NK-92 treated with Interleukin-12 subunit alpha and Interleukin-12 subunit beta, amount 100 ng/mL, for 24 hours (cell line): ENCODE results near the gene MYL10.
A peak's percentile ranks its signal among the peaks of the same experiment; 100 is the strongest.
"Not testable (repeated sequence)": the region's sequence is repeated elsewhere in the genome, so short reads cannot be mapped to it uniquely, and the experiment has no call there.

Source experiments
- DNase-seq: peaks from one replicate; lab custom pipeline; 2025; lab: John Stamatoyannopoulos, UW

Gene MYL10

DNA sequence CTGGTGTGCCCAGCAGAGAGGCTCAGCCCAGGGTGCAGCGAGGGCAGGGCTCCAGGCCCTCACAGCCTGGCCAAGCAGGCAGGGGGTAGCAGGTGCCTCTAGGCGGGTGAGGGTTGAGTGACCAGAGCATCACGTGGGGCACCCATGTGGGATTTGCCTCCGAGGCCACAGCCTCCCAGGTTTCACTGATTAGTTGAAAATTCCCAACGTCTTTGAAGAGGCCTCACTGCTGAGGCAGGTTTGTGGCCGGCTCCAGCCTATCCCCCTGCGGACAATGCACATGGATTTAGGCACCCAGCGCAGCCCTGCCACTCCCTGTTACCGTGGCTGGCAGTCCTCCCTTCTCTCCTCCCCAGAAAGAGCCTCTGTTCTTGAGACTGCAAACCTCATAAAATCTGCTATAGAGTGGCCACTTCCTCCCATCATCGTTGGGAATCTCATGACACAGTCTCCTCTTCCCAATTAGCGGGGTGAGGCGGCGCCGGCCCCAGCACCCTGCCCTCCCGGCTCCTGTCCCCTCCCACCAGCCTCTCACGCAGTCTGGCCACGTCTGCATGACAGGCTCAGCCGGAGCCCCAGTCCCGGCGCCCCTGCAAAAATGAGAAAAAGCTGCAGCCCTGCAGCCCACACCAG, 10.8 kb downstream of the MYL10 start:
- DNase-seq, result no peak

DNA sequence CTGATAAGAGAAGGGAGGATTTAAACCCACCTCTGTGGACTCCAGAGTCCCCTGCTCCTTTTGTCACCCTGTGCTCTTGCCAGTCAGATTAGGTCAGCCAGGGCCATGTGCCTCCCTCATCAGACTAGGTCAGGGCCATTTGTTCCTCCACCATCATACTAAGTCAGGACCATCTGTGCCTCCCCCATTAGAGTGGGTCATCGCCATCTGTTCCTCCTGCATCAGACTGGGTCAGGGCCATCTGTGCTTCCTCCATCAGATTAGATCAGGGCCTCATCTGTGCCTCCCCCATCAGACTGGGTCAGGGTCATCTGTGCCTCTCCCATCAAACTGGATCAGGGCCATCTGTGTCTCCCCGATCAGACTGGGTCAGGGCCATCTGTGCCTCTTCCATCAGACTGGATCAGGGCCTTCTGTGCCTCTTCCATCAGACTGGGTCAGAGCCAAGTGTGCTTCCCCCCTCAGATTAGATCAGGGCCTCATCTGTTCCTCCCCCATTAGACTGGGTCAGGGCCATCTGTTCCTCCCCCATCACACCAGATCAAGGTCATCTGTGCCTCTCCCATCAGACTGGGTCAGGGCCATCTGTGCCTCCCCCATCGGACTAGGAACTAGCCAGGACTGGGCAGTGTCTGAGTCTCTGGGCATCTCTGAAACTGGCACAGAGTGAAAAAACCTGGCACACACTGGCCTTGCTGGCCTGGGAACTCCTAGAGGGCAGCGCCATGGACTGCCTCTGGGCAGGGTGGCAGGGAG, 11.5 kb downstream of the MYL10 start:
- DNase-seq, result no peak

DNA sequence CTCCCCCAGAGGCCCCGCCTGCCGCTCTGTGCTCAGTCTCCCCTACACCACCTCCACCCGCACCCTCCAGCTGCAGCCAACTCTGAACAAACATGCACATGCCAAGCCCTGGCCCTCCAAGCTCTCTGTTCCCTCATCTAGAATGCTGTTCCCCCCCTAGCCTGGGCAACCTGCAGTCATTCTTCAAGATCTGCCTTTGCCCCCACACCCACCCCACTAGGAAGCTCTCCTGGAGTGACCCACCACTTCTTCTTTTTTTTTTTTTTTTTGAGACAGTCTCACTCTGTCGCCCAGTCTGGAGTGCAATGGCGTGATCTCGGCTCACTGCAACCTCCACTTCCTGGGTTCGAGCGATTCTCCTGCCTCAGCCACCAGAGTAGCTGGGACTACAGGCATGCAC, 13.7 kb downstream of the MYL10 start:
- DNase-seq, result no peak

DNA sequence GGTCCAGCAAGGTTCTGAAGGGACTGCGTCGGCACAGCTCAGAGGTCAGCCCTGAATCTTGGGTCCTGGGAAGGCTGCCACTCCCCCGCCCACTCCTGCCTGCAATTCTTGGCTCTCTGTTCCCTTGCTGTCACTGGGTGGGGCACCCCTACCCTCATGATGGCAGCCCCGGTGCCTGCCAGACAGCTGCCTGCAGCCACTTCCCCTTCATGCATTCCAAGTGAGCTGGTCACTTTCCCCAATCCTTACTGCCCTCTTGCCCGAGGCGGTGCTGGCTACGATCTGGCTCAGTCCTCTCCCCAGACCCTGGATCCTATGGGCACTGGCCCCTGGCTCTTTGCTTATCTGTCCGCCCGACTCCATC, 14.2 kb downstream of the MYL10 start:
- DNase-seq, result no peak

DNA sequence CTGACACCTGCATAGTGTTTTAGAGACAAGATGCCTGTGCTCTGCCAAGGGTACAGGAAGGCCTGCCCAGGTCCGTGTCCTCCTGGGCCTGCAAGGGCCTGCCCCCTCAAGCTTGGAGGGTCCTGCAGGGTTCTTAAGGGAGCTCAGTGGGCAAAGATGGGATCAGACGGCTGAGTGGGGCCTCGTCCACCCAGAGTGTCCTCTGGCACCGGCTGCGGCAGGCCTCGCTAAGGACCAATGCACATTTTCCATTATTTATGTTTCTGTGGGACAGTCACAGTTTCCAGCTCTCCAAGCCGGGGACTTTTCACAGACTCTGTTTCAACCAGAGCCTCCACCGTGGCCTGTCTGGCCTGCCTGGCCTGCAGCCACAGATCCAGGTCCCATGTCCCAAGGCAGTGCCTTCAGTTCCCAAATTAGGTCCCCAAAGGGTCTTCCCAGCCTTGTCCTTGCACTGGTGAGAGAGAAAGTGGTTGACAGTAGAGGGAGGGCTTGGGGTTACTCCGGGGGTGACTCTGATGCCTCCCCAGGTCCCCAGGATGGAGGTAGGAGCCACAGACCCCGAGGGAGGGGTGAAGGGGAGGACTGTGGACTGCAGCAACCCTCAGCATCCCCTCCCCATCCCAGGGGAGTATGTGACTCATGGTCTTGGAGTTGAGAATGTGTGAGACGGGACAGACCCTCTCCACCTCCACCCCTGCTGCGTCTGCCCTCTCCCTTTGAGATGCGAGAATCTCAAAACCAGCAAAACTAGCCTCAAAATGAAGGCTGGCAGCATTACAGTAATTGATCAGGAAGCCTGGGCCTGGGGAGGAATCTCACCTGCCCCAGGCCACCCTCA, 14.8 kb downstream of the MYL10 start:
- no peak for DNase-seq

DNA sequence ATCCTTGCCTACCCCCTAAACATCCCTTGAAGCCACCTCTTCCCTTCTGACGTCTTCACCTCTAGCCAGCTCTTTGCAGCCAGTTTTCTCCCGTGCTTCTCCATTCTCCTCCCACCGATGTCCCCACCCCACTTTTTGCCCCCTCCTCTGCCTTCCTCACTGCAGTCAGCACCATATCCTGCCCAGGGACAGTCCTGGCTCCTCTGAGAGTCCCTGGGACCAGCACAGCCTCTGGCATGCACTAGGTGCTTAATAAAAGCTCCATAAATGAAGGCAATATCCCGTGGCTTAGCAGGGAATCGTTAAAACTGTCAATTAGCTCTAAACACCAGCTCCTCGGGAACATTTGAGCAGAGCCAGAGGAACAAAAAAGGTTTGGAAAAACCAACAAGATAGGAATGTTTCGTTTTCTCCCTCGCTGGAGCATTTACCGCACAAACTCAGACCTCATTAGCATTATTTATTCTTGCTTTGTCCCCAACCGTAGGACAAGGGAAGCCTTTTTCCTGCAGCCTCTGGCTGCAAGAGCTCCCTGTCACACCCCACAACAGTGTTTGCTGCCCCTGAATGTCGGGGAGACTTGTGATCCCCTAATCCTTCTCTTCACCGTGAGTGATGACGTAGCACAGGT, 16.1 kb downstream of the MYL10 start:
- DNase-seq, result no peak

DNA sequence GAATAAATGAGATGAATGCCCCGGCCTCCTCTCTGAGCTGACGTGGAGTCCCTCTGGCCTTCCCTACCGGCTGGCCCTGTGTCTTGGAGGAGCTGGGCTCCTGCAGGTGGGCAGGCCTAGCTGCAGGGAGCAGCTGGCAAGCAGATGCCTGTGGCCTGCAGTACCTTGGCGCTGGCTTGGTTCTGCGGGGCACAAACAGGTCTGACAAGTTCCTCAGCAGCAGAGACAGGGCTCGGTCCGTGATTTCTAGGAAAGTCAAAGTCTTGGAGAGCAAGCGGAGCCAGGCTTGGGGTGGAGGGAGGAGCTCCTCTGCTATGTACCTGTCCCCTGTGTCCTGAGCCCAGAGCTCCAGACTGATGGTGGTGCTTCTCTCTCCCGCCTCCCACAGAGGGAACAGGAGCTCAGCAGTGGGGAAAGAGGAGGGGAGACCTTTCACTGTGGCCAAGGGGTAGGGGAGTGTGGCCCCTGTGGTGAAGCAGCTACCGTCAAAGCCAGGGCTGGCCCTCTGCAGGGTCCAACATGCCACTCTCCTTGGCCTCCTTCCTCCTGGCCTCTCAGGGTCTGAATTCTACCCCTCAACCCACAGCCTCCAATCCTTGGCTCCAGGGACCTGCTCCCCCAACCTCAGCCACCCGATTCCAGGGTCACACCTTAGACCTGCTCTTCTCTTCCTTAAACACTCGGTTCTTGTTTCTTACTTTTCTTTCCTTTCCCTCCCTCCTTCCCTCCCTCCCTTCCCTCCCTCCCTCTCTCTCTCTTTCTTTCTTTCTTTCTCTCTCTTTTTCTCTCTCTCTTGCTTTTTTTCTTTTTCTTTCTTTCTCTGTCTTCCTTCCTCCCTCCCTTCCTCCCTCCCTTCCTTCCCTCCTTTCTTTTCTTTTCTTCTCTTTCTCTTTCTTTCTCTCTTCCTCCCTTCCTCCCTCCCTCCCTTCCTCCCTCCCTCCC, 20.1 kb downstream of the MYL10 start:
- no peak for DNase-seq

DNA sequence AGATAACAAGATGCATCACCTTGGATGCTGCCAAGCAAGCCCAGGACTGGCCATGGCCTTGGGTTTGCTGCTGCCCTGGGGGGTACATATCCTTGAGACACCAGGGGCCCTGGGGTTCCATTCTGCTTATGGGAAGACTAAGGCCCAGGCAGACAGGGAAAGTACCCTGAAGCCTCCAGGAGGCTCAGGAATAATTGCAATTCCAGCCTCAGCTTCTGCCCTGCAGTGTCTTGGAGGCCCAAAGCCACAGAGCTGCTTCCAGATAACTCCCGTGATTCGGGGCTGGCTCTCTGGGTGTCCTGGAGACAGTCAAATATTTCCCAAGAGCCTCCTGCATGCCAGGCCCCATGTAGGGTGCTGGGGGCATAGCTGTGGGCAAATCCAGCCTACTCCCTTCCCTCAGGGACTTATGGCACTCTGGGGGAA, 22.6 kb downstream of the MYL10 start:
- no peak for DNase-seq

DNA sequence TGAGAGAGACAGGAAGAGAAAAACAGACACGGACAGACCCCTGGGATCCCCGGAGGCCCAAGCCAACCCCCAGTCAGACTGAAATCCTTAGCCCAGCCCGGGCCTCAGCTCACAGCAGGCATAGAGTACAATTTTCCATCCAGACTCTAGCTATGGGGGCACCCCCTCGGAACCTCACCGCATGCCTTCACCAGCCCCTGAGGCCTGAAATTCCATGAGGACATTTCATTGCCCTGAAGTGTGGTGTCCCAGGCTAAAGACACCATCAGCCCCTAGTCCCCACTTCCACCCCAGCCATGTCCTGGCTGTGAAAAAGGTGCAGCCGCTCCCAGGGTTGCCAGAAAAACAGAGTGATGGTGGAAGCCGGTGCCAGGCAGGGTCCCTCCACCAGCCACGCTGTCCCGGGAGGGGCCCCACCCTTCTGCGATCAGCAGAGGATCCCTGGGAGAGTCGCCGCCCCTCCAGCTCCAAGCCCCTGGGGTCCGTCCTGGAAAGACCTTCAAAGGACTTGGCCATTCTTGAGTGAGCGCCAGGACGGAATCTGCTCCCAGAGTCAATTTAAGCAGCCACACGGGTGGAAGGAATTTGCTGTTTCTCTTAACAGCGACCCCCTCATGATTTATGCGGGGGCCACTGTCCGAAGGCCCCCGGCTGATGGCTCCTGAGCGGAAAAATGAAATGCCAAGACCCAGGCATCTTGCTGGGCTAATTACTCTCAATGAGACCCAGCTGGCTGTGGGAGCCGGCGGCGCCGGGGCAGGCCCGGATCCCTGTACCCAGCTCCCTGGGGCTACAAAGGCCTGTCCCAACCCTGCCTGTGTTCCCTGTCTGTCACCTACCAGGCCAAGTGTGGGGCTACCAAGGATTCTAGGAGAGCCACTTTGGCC, 23.2 kb downstream of the MYL10 start:
- DNase-seq, result no peak

DNA sequence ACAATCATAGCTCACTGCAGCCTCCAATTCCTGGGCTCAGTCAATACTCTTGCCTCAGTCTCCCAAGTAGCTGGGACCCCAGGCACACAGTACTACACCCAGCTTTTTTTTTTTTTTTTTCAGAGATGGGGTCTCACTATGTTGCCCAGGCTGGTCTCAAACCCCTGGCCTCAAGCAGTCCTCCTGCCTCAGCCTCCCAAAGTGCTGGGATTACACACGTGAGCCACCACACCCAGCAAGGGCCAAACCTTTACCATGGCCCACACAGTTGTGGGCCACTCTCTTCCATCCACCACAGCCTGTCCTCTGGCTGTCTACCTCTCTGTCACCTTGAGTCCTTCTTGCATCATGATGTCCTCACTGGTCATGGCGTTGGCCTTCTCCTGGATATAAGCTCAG, 24.2 kb downstream of the MYL10 start:
- not testable (repeated sequence) for DNase-seq

DNA sequence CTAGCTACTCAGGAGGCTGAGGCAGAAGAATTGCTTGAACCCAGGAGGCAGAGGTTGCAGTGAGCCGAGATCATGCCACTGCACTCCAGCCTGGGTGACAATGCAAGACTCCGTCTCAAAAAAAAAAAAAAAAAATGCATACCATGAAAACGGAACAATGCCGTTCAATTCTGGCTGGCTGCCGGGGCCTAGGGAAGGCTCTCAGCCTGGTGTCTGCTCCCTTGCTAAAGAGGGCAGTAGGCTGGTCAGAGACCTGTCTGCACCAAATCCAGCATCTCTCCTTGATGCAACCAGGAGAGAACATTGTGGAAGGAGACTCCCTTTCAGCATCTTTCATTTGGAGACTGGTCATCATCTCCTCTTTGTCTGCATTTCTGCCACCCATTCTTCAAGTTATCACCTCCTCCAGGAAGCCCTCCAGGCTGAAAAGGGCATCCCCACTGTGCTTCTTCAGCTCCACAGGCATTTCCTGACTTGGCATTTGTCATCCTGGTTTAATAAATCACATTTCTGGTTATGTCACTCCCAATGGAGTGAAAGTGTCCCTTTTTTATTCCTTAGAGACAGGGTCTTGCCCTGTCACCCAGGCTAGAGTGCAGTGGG, 24.7 kb downstream of the MYL10 start:
- DNase-seq, result no peak

DNA sequence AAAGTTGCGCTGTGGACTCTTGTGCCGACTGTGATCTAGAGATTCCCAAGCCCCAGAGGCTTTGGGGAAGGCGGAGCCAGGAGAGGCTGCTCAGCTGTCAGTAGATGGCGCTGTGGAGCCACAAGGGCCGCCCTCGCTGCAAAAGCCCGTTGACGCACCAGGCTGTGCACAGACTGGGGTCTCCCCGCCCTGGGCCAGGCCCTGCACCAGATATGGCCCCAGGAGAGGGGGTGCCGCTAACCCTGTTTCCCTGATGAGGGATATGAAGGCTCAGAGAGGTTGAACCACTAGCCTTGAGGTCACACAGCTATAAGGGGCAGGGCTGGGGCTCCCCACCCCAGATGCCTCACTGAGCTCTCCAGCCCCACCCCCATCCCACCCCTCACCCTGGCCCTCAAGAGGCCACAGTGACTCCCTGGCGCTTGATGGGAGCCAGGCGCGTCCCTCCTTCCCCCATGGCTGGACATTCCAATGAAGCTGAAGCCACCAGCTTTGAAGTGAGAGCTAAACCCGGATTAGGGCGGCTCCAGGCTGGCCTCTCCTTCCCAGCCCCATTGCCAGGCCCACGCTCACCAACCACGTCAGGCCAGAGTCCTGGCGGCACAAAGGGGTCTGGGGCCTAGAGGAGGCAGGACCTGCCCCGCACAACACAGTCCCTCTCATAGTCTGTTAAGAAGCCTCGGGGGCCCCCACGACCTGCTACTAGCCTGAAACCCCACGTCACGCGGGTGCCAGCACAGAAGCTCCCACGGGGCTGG, 26.4 kb downstream of the MYL10 start:
- DNase-seq, result peak; percentile 58

DNA sequence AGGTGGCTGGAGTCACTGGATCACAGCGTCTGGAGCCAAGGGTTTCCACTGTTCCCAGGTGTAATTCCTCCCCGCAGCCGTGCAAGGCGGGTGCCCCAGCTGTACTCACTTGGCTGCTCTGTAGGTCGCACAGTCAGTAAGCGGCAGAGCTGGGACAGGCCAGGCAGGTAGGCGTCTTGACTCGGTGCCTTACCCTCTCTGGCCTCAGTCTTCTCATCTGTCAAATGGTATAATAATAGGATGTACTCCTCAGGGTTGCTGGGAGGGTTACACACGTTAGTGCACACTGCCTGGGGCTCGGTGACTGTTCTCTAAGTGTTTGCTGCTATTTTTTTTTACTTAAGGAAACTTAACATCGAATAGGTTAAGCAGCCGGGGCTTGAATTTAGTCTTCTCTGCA, 27.0 kb downstream of the MYL10 start:
- DNase-seq, result no peak

DNA sequence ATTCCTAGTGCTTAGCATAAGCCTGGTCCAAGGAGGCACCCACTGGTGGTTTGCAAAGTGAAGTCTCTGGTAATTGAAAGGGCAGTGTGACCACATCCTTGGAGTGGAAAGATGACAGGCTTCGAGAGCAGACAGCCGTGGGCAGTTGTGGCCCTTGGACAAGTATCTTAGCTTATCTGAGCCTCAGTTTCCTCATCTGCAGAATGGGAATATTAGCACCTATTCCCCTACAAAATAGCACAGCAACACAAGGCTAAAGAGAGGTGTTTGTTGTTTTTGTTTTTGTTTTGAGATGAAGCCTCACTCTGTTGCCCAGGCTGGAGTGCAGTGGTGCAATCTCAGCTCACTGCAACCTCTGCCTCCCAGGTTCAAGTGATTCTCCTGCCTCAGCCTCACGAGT, 29.3 kb downstream of the MYL10 start:
- no peak for DNase-seq

DNA sequence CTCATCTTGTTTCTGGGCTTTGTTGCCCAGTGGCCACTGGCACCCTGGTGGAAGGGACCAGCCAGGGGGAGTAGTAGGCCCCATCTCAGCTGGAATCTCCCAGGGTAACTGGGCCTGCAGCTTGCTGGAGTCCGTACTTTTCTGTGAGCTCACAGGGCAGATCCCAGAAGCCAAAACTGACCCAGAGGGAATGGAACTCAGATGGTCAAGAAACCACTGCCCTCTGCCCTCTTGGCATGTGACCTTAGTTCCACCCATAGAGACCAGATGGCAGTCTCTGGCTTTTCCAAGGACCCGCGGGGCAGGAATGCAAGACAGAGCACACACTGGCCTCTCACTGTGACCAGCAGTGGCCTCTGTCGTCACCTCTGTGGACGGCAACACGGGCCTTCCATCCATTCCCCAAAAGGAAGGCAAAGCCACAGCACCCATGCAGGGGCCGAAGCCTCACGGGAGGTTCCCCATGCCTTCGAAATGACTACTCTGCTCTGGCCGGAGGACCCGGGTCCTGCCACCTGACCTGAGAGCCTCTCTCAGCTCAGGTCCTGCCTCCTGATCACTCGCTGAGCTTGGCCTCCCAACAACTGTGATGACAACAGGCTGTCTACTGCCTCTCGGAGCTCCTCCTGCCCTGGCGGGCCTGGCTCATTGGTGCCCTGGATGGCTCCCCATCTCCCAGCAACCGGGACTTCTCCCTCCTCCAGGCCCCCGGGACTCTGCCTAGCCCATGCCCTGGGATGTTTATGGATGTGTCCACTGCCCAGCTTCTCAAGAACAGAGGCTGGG, 29.9 kb downstream of the MYL10 start:
- no peak for DNase-seq

DNA sequence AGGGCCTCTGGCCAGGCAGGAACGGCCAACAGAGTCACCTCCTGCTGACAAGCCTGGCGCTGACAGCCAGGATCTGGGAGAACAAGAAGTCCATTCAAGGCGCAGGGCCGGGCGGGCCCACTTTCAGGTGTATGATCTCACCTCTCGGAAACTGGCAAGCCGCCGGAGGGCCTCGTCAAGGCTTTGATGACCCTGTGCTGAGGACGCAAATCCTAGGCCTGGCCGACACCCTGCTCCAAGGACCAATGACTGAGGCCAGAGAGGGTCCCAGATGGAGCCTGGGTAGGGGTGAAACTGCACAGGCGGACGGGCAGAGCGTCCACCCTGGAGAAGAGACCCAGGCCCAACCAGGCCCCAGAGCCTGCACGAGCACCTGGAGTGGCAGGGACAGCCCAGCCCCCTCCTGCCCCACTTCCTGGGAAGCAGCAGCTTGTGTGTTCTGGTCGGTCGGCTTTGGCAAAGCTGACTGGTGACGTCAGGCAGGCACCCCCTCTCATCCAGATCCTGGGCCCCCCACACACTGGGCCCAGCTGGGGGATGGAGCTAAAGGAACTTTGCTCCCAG, 30.6 kb downstream of the MYL10 start:
- no peak for DNase-seq

DNA sequence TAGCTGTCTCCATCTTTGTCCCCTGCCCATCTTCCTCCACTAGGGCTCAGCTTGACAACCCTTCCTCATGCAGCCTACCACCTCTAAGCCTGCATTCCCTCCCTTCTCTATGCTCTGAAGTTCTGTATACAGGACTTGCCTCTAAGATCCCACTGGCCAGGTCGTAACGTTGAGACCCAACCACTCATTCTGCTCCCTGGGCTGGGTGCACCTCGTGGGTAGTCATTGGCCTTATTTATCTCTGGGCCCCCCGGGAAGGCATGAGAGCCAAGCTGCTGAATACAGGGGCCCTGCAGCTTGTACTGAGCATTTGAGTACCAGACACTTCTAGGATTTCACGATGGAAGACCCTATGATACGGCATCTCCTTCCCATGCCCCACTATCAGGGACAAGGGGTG, 31.2 kb downstream of the MYL10 start:
- no peak for DNase-seq

DNA sequence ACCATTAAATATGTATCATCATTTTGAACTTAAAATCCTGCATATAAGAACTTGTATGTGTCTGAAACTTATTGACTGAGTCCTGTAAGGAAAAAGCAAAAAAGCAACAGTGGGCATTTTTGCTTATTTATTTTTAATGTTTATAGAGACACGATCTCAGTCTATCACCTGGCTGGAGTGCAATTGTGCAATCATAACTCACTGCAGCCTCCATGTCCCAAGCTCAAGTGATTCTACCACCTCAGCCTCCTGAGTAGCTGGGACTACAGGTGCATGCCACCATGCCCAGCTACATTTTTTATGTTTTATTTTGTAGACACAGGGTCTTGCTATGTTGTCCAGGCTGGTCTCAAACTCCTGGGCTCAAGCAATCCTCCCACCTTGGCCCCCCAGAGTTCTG, 32.2 kb downstream of the MYL10 start:
- no peak for DNase-seq
